Tibial nerve (tissue), 4 donors: ENCODE data around the gene AP5Z1.

ENCODE experiments used
- CTCF ChIP-seq, 5 experiments: fragments of 200-600 bp in 3 of 5; fragments of 450-650 bp in 2 of 5; sonication (generic) in 3 of 5; IDR thresholded peaks; one replicate each; pipeline ENCODE4 v1.5.1; 2016 to 2019; ENCODE audit warnings: antibody characterized with exemption in 5 of 5, mild to moderate bottlenecking in 3 of 5, moderate library complexity in 2 of 5
- EP300 ChIP-seq, 2 donors: sonication (generic); formaldehyde crosslinking; IDR thresholded peaks; one replicate each; pipeline ENCODE4 v1.6.1; 2017; ENCODE audit warnings: antibody characterized with exemption in 2 of 2, mild to moderate bottlenecking in 1 of 2
- POLR2A ChIP-seq, 2 donors: fragments of 450-650 bp; IDR thresholded peaks; one replicate each; pipeline ENCODE4 v1.6.1; 2017; ENCODE audit warnings: antibody characterized with exemption in 2 of 2, mild to moderate bottlenecking in 2 of 2, moderate library complexity in 2 of 2

- TF ChIP-seq POLR2A (IDR thresholded peaks at IDR 0.05): no peak
- no peak for TF ChIP-seq CTCF (IDR thresholded peaks at IDR 0.05)
- TF ChIP-seq EP300 (IDR thresholded peaks at IDR 0.05): no peak
Observed at GRCh38 chr7:4819560-4820404, 44.4 kb downstream of the AP5Z1 start.
